ENCODE data around the gene NFATC4. TPM values are rescaled to one million over a fixed set of nuclear protein-coding genes. Genes with fewer than 3 reads are reported as not detected.

Gene NFATC4
- total RNA-seq, 1 experiment from 2014 or later, result 14.6 TPM

- DNase-seq (ENCODE audit: low read depth in 1 of 2, low spot score in 2 of 2), result no peak
- no peaks in the 10 kb centered on the region for H3K9me3 ChIP-seq (replicated peaks)
- no peaks in the 10 kb centered on the region for H3K27me3 ChIP-seq (replicated peaks)
- no peak overlapping the region for H3K27ac ChIP-seq
- no peak overlapping the region for H3K4me3 ChIP-seq
- H3K36me3 ChIP-seq, result no peaks in the 10 kb centered on the region
- H3K4me1 ChIP-seq (replicated peaks), result peaks cover 10% of the 10 kb centered on the region
Observed at GRCh38 chr14:24394275-24394674, 26.3 kb downstream of the NFATC4 start.

- Histone ChIP-seq H3K36me3 (no peaks in the 10 kb centered on the region), H3K27ac (no peak overlapping the region)
Observed at GRCh38 chr14:24395609-24396582, 27.9 kb downstream of the NFATC4 start.

GRCh38 chr14:24397639-24398292 is 29.8 kb downstream of the NFATC4 start:
- no peak for DNase-seq (ENCODE audit: low read depth in 1 of 2, low spot score in 2 of 2)
- no peak overlapping the region for H3K27ac ChIP-seq
- no peaks in the 10 kb centered on the region for H3K27me3 ChIP-seq (replicated peaks)
- peaks cover 5% of the 10 kb centered on the region for H3K4me1 ChIP-seq (replicated peaks)
- no peaks in the 10 kb centered on the region for H3K36me3 ChIP-seq
- no peak overlapping the region for H3K4me3 ChIP-seq
- H3K9me3 ChIP-seq (replicated peaks), result no peaks in the 10 kb centered on the region

More at GRCh38 chr14:24395609-24396582, 27.9 kb downstream of the NFATC4 start:
- no peak overlapping the region for H3K4me3 ChIP-seq
- peaks cover 11% of the 10 kb centered on the region for H3K4me1 ChIP-seq (replicated peaks)
- no peak for DNase-seq (ENCODE audit: low read depth in 1 of 2, low spot score in 2 of 2)
- no peaks in the 10 kb centered on the region for H3K27me3 ChIP-seq (replicated peaks)
- H3K9me3 ChIP-seq (replicated peaks), result no peaks in the 10 kb centered on the region

- Histone ChIP-seq H3K36me3 (no peaks in the 10 kb centered on the region), H3K4me3 (no peak overlapping the region), H3K9me3 (replicated peaks) (no peaks in the 10 kb centered on the region), H3K27me3 (replicated peaks) (no peaks in the 10 kb centered on the region), H3K4me1 (replicated peaks) (peaks cover 8% of the 10 kb centered on the region), H3K27ac (no peak overlapping the region)
- no peak for DNase-seq (ENCODE audit: low read depth in 1 of 2, low spot score in 2 of 2)
Observed at GRCh38 chr14:24398293-24398652, 30.3 kb downstream of the NFATC4 start.

GRCh38 chr14:24398653-24399446 is 30.9 kb downstream of the NFATC4 start, which contains the start of gene NYNRIN:
NYNRIN (plus strand) TSS chr14:24399003; CDS start chr14:24399247, 244 bp downstream.
- Histone ChIP-seq H3K27ac (no peak within 1 kb of the TSS), H3K9me3 (replicated peaks) (no peaks in the 10 kb centered on the region), H3K4me1 (replicated peaks) (peaks cover 12% of the 10 kb centered on the region), H3K27me3 (replicated peaks) (no peaks in the 10 kb centered on the region), H3K4me3 (peak within 1 kb of the TSS; percentile 37), H3K36me3 (no peaks in the 10 kb centered on the region)
- DNase-seq (ENCODE audit: low read depth in 1 of 2, low spot score in 2 of 2), result no peak

GRCh38 chr14:24399447-24399822 is 31.5 kb downstream of the NFATC4 start:
- Histone ChIP-seq H3K27me3 (replicated peaks) (no peaks in the 10 kb centered on the region), H3K9me3 (replicated peaks) (no peaks in the 10 kb centered on the region), H3K4me1 (replicated peaks) (peaks cover 12% of the 10 kb centered on the region), H3K27ac (no peak overlapping the region), H3K36me3 (no peaks in the 10 kb centered on the region), H3K4me3 (peak overlapping the region; percentile 37)
- no peak for DNase-seq (ENCODE audit: low read depth in 1 of 2, low spot score in 2 of 2)

- Histone ChIP-seq H3K27me3 (replicated peaks) (no peaks in the 10 kb centered on the region), H3K36me3 (no peaks in the 10 kb centered on the region), H3K9me3 (replicated peaks) (no peaks in the 10 kb centered on the region), H3K27ac (no peak overlapping the region), H3K4me3 (no peak overlapping the region), H3K4me1 (replicated peaks) (peaks cover 12% of the 10 kb centered on the region)
- no peak for DNase-seq (ENCODE audit: low read depth in 1 of 2, low spot score in 2 of 2)
Observed at GRCh38 chr14:24399999-24400718, 32.2 kb downstream of the NFATC4 start.

GRCh38 chr14:24401810-24402702 is 34.1 kb downstream of the NFATC4 start:
- Histone ChIP-seq H3K27me3 (replicated peaks) (no peaks in the 10 kb centered on the region), H3K36me3 (no peaks in the 10 kb centered on the region), H3K4me1 (replicated peaks) (peaks cover 12% of the 10 kb centered on the region), H3K9me3 (replicated peaks) (no peaks in the 10 kb centered on the region), H3K4me3 (no peak overlapping the region), H3K27ac (no peak overlapping the region)
- no peak for DNase-seq (ENCODE audit: low read depth in 1 of 2, low spot score in 2 of 2)

- Histone ChIP-seq H3K36me3 (no peaks in the 10 kb centered on the region), H3K9me3 (replicated peaks) (no peaks in the 10 kb centered on the region), H3K27ac (no peak overlapping the region), H3K4me1 (replicated peaks) (peaks cover 12% of the 10 kb centered on the region), H3K4me3 (no peak overlapping the region), H3K27me3 (replicated peaks) (no peaks in the 10 kb centered on the region)
- peak in 1 of 2 experiments; percentile 25 for DNase-seq (ENCODE audit: low read depth in 1 of 2, low spot score in 2 of 2)
Observed at GRCh38 chr14:24403294-24403998, 35.5 kb downstream of the NFATC4 start.

GRCh38 chr14:24404814-24405213 is 36.8 kb downstream of the NFATC4 start:
- Histone ChIP-seq H3K9me3 (replicated peaks) (no peaks in the 10 kb centered on the region), H3K27me3 (replicated peaks) (no peaks in the 10 kb centered on the region), H3K4me1 (replicated peaks) (peaks cover 7% of the 10 kb centered on the region), H3K4me3 (no peak overlapping the region), H3K27ac (no peak overlapping the region), H3K36me3 (no peaks in the 10 kb centered on the region)
- DNase-seq (ENCODE audit: low read depth in 1 of 2, low spot score in 2 of 2), result no peak

- no peaks in the 10 kb centered on the region for H3K27me3 ChIP-seq (replicated peaks)
- no peaks in the 10 kb centered on the region for H3K9me3 ChIP-seq (replicated peaks)
Observed at GRCh38 chr14:24406416-24406815, 38.4 kb downstream of the NFATC4 start.

More at GRCh38 chr14:24406416-24406815, 38.4 kb downstream of the NFATC4 start:
- H3K27ac ChIP-seq, result no peak overlapping the region
- peaks cover 7% of the 10 kb centered on the region for H3K4me1 ChIP-seq (replicated peaks)
- DNase-seq (ENCODE audit: low read depth in 1 of 2, low spot score in 2 of 2), result no peak
- no peak overlapping the region for H3K4me3 ChIP-seq
- no peaks in the 10 kb centered on the region for H3K36me3 ChIP-seq

All from SJSA1 (cell line).